CD4-positive, CD25-positive, alpha-beta regulatory T cell (primary cell): ENCODE measurements around the gene KCNIP1. TPM values are rescaled to one million over a fixed set of nuclear protein-coding genes. Genes with fewer than 3 reads are reported as not detected.

Experiments
- ATAC-seq, 2 donors: fragments of 150-1000 bp; cut with Tn5 transposase; one replicate each; pipeline ENCODE4 v1.10.0; 2021; ENCODE audit warnings: low read depth in 2 of 2, moderate number of reproducible peaks in 2 of 2, moderate library complexity in 1 of 2
- DNase-seq, 3 donors: peaks; one replicate each; pipeline versions ENCODE4 v3.0.0 to v3.0.0-alpha.2; 2012 to 2022; ENCODE audit warnings: mixed read lengths in 1 of 3
- H3K27ac ChIP-seq: one replicate; pipeline ENCODE4 v1.7.0; 2013; ENCODE audit warnings: mild to moderate bottlenecking, low read length; ENCODE audit not compliant: insufficient read depth, poor library complexity, severe bottlenecking
- H3K27me3 ChIP-seq: one replicate; pipeline ENCODE4 v1.7.0; 2013; ENCODE audit warnings: low read length; ENCODE audit not compliant: control insufficient read depth, insufficient read depth
- H3K36me3 ChIP-seq: one replicate; pipeline ENCODE4 v1.7.0; 2013; ENCODE audit warnings: mild to moderate bottlenecking, low read length, moderate library complexity; ENCODE audit not compliant: control insufficient read depth, insufficient read depth
- H3K4me1 ChIP-seq: 2 replicates; pipeline ENCODE4 v1.7.0; 2013; ENCODE audit warnings: mild to moderate bottlenecking, low read length; ENCODE audit not compliant: insufficient read depth, control insufficient read depth, poor library complexity, severe bottlenecking
- H3K4me3 ChIP-seq: one replicate; pipeline ENCODE4 v1.7.0; 2013; ENCODE audit warnings: low read depth, mild to moderate bottlenecking, low read length, moderate library complexity
- H3K9me3 ChIP-seq, 2 experiments: 1 replicate in 1 of 2; 2 replicates in 1 of 2; pipeline ENCODE4 v1.7.0; 2013; ENCODE audit warnings: low read length in 2 of 2, mild to moderate bottlenecking in 1 of 2, moderate library complexity in 1 of 2; ENCODE audit not compliant: control insufficient read depth in 2 of 2
- H3K27ac Mint-ChIP-seq, 3 donors: one replicate each; pipeline ENCODE4 v1.8.0; 2020 to 2022; ENCODE audit warnings: mild to moderate bottlenecking in 3 of 3, mixed read lengths in 3 of 3, moderate library complexity in 2 of 3
- H3K27me3 Mint-ChIP-seq: one replicate; pipeline ENCODE4 v1.8.0; 2022; ENCODE audit warnings: mild to moderate bottlenecking, mixed read lengths
- H3K36me3 Mint-ChIP-seq: one replicate; pipeline ENCODE4 v1.8.0; 2020; ENCODE audit warnings: mixed read lengths
- H3K4me1 Mint-ChIP-seq, 4 donors: one replicate each; pipeline ENCODE4 v1.8.0; 2020 to 2022; ENCODE audit warnings: mixed read lengths in 4 of 4, mild to moderate bottlenecking in 1 of 4
- H3K4me3 Mint-ChIP-seq, 4 donors: one replicate each; pipeline ENCODE4 v1.8.0; 2020 to 2022; ENCODE audit warnings: mild to moderate bottlenecking in 4 of 4, mixed read lengths in 4 of 4, moderate library complexity in 3 of 4
- H3K9me3 Mint-ChIP-seq, 7 donors: one replicate each; pipeline ENCODE4 v1.8.0; 2020 to 2022; ENCODE audit warnings: mixed read lengths in 7 of 7, mild to moderate bottlenecking in 3 of 7, moderate library complexity in 2 of 7
- polyA plus RNA-seq, 4 donors: library from polyadenylated mRNA; unstranded; fragments of 300-500 nt; fragmentation: Illumina TruSeq; gene quantifications; one replicate each; pipeline ENCODE4 v1.2.3, GENCODE V29; 2021
- total RNA-seq: library from RNA; stranded (reverse); gene quantifications from one replicate; pipeline ENCODE4 v1.2.3, GENCODE V29; 2022

The KCNIP1 gene
- total and polyA plus RNA-seq, 5 donors from 2014 or later, result not detected

GRCh38 chr5:170599756-170600155 lies 95.9 kb downstream of the KCNIP1 start:
- no peak overlapping the region for H3K4me3 ChIP-seq
- no peaks in the 10 kb centered on the region for H3K9me3 ChIP-seq
- peaks cover 0 to 6% (median 2%) of the 10 kb centered on the region in 4 donors for H3K4me1 Mint-ChIP-seq
- DNase-seq (no peak), ATAC-seq (no peak)
- no peaks in the 10 kb centered on the region for H3K27me3 ChIP-seq
- H3K9me3 Mint-ChIP-seq, result no peaks in the 10 kb centered on the region
- no peak overlapping the region for H3K27ac ChIP-seq
- no peaks in the 10 kb centered on the region for H3K27me3 Mint-ChIP-seq
- H3K4me1 ChIP-seq, result no peaks in the 10 kb centered on the region
- no peaks in the 10 kb centered on the region for H3K36me3 Mint-ChIP-seq
- no peak overlapping the region for H3K4me3 Mint-ChIP-seq
- H3K36me3 ChIP-seq, result no peaks in the 10 kb centered on the region
- no peak overlapping the region for H3K27ac Mint-ChIP-seq

- no peaks in the 10 kb centered on the region for H3K9me3 ChIP-seq
- H3K27me3 Mint-ChIP-seq, result no peaks in the 10 kb centered on the region
Observed at GRCh38 chr5:170601619-170602018, 97.8 kb downstream of the KCNIP1 start.

GRCh38 chr5:170603109-170603508 lies 99.3 kb downstream of the KCNIP1 start:
- no peaks in the 10 kb centered on the region for H3K9me3 Mint-ChIP-seq
- H3K4me1 Mint-ChIP-seq, result peaks cover 0 to 6% (median 2%) of the 10 kb centered on the region in 4 donors
- no peaks in the 10 kb centered on the region for H3K27me3 Mint-ChIP-seq

More at GRCh38 chr5:170601619-170602018, 97.8 kb downstream of the KCNIP1 start:
- H3K27ac ChIP-seq, result no peak overlapping the region
- Mint-ChIP-seq H3K4me1 (peaks cover 0 to 6% (median 2%) of the 10 kb centered on the region in 4 donors), H3K9me3 (no peaks in the 10 kb centered on the region), H3K4me3 (no peak overlapping the region), H3K36me3 (no peaks in the 10 kb centered on the region), H3K27ac (no peak overlapping the region)
- DNase-seq (no peak), ATAC-seq (no peak)
- no peak overlapping the region for H3K4me3 ChIP-seq
- H3K36me3 ChIP-seq, result no peaks in the 10 kb centered on the region
- H3K4me1 ChIP-seq, result no peaks in the 10 kb centered on the region
- H3K27me3 ChIP-seq, result no peaks in the 10 kb centered on the region

GRCh38 chr5:170603578-170604565 lies 100.1 kb downstream of the KCNIP1 start:
- Mint-ChIP-seq H3K4me1 (no peaks in the 10 kb centered on the region), H3K27ac (no peak overlapping the region)
- no peak for ATAC-seq

More at GRCh38 chr5:170603109-170603508, 99.3 kb downstream of the KCNIP1 start:
- Histone ChIP-seq H3K36me3 (no peaks in the 10 kb centered on the region), H3K27me3 (no peaks in the 10 kb centered on the region), H3K9me3 (no peaks in the 10 kb centered on the region), H3K4me3 (no peak overlapping the region), H3K27ac (no peak overlapping the region), H3K4me1 (no peaks in the 10 kb centered on the region)
- DNase-seq (no peak), ATAC-seq (no peak)
- H3K27ac Mint-ChIP-seq, result no peak overlapping the region
- no peaks in the 10 kb centered on the region for H3K36me3 Mint-ChIP-seq
- H3K4me3 Mint-ChIP-seq, result no peak overlapping the region

GRCh38 chr5:170606941-170607340 lies 103.1 kb downstream of the KCNIP1 start:
- H3K9me3 ChIP-seq, result no peaks in the 10 kb centered on the region
- no peak overlapping the region for H3K4me3 ChIP-seq
- Mint-ChIP-seq H3K4me3 (no peak overlapping the region), H3K4me1 (no peaks in the 10 kb centered on the region), H3K27ac (no peak overlapping the region), H3K36me3 (no peaks in the 10 kb centered on the region), H3K27me3 (peaks cover 10% of the 10 kb centered on the region), H3K9me3 (peaks cover 0 to 1% (median 0%) of the 10 kb centered on the region in 7 donors)
- no peaks in the 10 kb centered on the region for H3K27me3 ChIP-seq
- DNase-seq (no peak), ATAC-seq (no peak)
- no peaks in the 10 kb centered on the region for H3K36me3 ChIP-seq
- H3K4me1 ChIP-seq, result no peaks in the 10 kb centered on the region
- no peak overlapping the region for H3K27ac ChIP-seq

More at GRCh38 chr5:170603578-170604565, 100.1 kb downstream of the KCNIP1 start:
- no peaks in the 10 kb centered on the region for H3K36me3 ChIP-seq
- Mint-ChIP-seq H3K36me3 (no peaks in the 10 kb centered on the region), H3K9me3 (peaks cover 0 to 1% (median 0%) of the 10 kb centered on the region in 7 donors), H3K27me3 (peaks cover under 1% of the 10 kb centered on the region), H3K4me3 (no peak overlapping the region)
- H3K9me3 ChIP-seq, result no peaks in the 10 kb centered on the region
- H3K27me3 ChIP-seq, result no peaks in the 10 kb centered on the region
- H3K4me1 ChIP-seq, result no peaks in the 10 kb centered on the region
- no peak overlapping the region for H3K27ac ChIP-seq
- no peak overlapping the region for H3K4me3 ChIP-seq
- DNase-seq, result peak in 1 of 3 donors; percentile 35

- Mint-ChIP-seq H3K4me3 (no peak overlapping the region), H3K4me1 (no peaks in the 10 kb centered on the region), H3K9me3 (peaks cover 0 to 1% (median 0%) of the 10 kb centered on the region in 7 donors), H3K27me3 (peaks cover 13% of the 10 kb centered on the region), H3K27ac (no peak overlapping the region), H3K36me3 (no peaks in the 10 kb centered on the region)
- no peak for DNase-seq
- no peaks in the 10 kb centered on the region for H3K27me3 ChIP-seq
- H3K4me1 ChIP-seq, result no peaks in the 10 kb centered on the region
- ATAC-seq, result no peak
- H3K9me3 ChIP-seq, result no peaks in the 10 kb centered on the region
- H3K36me3 ChIP-seq, result no peaks in the 10 kb centered on the region
- no peak overlapping the region for H3K4me3 ChIP-seq
- no peak overlapping the region for H3K27ac ChIP-seq
Observed at GRCh38 chr5:170611449-170612090, 107.8 kb downstream of the KCNIP1 start.

GRCh38 chr5:170612256-170612678 lies 108.4 kb downstream of the KCNIP1 start:
- H3K27ac Mint-ChIP-seq, result no peak overlapping the region
- Histone ChIP-seq H3K27ac (no peak overlapping the region), H3K4me1 (no peaks in the 10 kb centered on the region), H3K36me3 (no peaks in the 10 kb centered on the region), H3K4me3 (no peak overlapping the region), H3K9me3 (no peaks in the 10 kb centered on the region), H3K27me3 (no peaks in the 10 kb centered on the region)
- no peak overlapping the region for H3K4me3 Mint-ChIP-seq
- H3K36me3 Mint-ChIP-seq, result no peaks in the 10 kb centered on the region
- H3K9me3 Mint-ChIP-seq, result peaks cover 0 to 1% (median 0%) of the 10 kb centered on the region in 7 donors
- peaks cover 13% of the 10 kb centered on the region for H3K27me3 Mint-ChIP-seq
- ATAC-seq (no peak), DNase-seq (no peak)
- no peaks in the 10 kb centered on the region for H3K4me1 Mint-ChIP-seq
